Small intestine (tissue), 4 donors: ENCODE results near the gene NDP. TPM values are rescaled to one million over a fixed set of nuclear protein-coding genes. Genes with fewer than 3 reads are reported as not detected.

Experiments used
- polyA plus RNA-seq, 4 donors: library from polyadenylated mRNA; stranded (reverse) in 3 of 4; unstranded in 1 of 4; fragments of 200-250 nt in 3 of 4; fragments of 120-200 nt in 1 of 4; gene quantifications; one replicate each; pipeline versions ENCODE4 v1.2.1 to v1.2.3, GENCODE V29; 2013
- donor health status: healthy with polysubstance abuse.
- donor health status: Bipolar disorder and iron deficiency.
- donor health status: healthy.

The NDP gene
- polyA plus RNA-seq, 4 donors, result 0.16 to 0.22 TPM; not detected in 2

Other genes with a start within 250 kb of the NDP start
- gene MAOB, start 90.9 kb downstream of the NDP start, polyA plus RNA-seq, result 100 to 1,000 TPM in 2 of 4 donors, 10 to 100 TPM in 2; 20.5 to 179 (median 118) TPM